ENCODE measurements around the gene SLC9A4.

DNA sequence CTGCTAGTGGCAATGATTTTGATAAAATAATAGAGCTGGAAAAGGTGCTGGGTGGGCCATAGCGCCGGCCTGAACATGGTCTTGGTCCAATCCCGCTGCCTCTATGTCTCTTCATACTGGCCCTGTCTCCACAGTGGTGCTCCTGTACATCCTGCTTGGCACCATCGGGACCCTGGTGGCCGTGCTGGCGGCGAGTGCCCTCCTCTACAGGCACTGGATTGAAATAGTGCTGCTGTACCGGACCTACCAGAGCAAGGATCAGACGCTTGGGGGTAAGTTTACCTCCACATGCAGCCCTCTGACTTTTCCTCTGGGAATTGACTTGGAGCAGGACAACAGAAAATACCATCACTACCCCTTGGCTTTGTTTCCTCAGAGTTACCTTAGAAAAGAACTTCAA is 26.1 kb upstream of the SLC9A4 start:
- TF ChIP-seq TARDBP (IDR thresholded peaks at IDR 0.05) = no peak
- no peak for TF ChIP-seq SUZ12 (IDR thresholded peaks at IDR 0.05)
- TF ChIP-seq FOXK2 (IDR thresholded peaks at IDR 0.05) = no peak
- no peak for TF ChIP-seq BHLHE40 (IDR thresholded peaks at IDR 0.05; ENCODE audit: borderline replicate concordance)
- no peak for TF ChIP-seq FOXM1 (IDR thresholded peaks at IDR 0.05; ENCODE audit: borderline replicate concordance)
- no peak for TF ChIP-seq SP1 (IDR thresholded peaks at IDR 0.05)
- no peak for TF ChIP-seq NFRKB (IDR thresholded peaks at IDR 0.05)
- TF ChIP-seq CTBP1 (IDR thresholded peaks at IDR 0.05; ENCODE audit: borderline replicate concordance) = no peak
- TF ChIP-seq HDGF (IDR thresholded peaks at IDR 0.05; ENCODE audit: borderline replicate concordance) = no peak
- TF ChIP-seq L3MBTL2 (conservative IDR thresholded peaks at IDR 0.05) = no peak
- no peak for TF ChIP-seq ZNF384 (IDR thresholded peaks at IDR 0.05)
- TF ChIP-seq ARNT (IDR thresholded peaks at IDR 0.05) = no peak

Measured in HEK293T (cell line).